Measurements from ENCODE around the gene GAGE12D.
"Not testable (repeated sequence)": the region's sequence is repeated elsewhere in the genome, so short reads cannot be mapped to it uniquely, and the experiment has no call there.

GAGE12D gene

GRCh38 chrX:49541433-49541832 lies at the start of gene GAGE12D:
Gene GAGE12D (plus strand): TSS chrX:49541733. CDS start chrX:49542888, 1,155 bp downstream.
- DNase-seq: not testable (repeated sequence)

- DNase-seq: not testable (repeated sequence)
Measured at GRCh38 chrX:49531877-49532276, 9.7 kb upstream of the GAGE12D start, which contains the start of gene GAGE12C. Gene GAGE12C (plus strand): TSS chrX:49532177. CDS start chrX:49533332, 1,155 bp downstream.

GRCh38 chrX:49550989-49551388 lies 9.5 kb downstream of the GAGE12D start, which contains the start of gene GAGE12E:
Gene GAGE12E (plus strand): TSS chrX:49551289. CDS start chrX:49552444, 1,155 bp downstream.
- not testable (repeated sequence) for DNase-seq

GRCh38 chrX:49560542-49560941 lies 19.0 kb downstream of the GAGE12D start, which contains the start of gene GAGE12F:
Gene GAGE12F (plus strand): TSS chrX:49560842. CDS start chrX:49561997, 1,155 bp downstream.
- DNase-seq: not testable (repeated sequence)

GRCh38 chrX:49568728-49569127 lies 27.2 kb downstream of the GAGE12D start:
- DNase-seq: not testable (repeated sequence)

- DNase-seq: not testable (repeated sequence)
Measured at GRCh38 chrX:49569152-49569551, 27.6 kb downstream of the GAGE12D start.

GRCh38 chrX:49570100-49570499 lies 28.6 kb downstream of the GAGE12D start, which contains the start of gene GAGE12G:
Gene GAGE12G (plus strand): TSS chrX:49570400. CDS start chrX:49571555, 1,155 bp downstream.
- DNase-seq: not testable (repeated sequence)

GRCh38 chrX:49579649-49580048 lies 38.1 kb downstream of the GAGE12D start, which contains the start of gene GAGE12H:
Gene GAGE12H (plus strand): TSS chrX:49579949. CDS start chrX:49581104, 1,155 bp downstream.
- not testable (repeated sequence) for DNase-seq

GRCh38 chrX:49589196-49589595 lies 47.7 kb downstream of the GAGE12D start, which contains the start of gene GAGE2A:
Gene GAGE2A (plus strand): TSS chrX:49589496. CDS start chrX:49590651, 1,155 bp downstream.
- not testable (repeated sequence) for DNase-seq

- not testable (repeated sequence) for DNase-seq
Measured at GRCh38 chrX:49589769-49590478, 48.4 kb downstream of the GAGE12D start.

- DNase-seq: not testable (repeated sequence)
Measured at GRCh38 chrX:49590488-49590887, 49.0 kb downstream of the GAGE12D start.
